Measurements from ENCODE around the gene GALNT14.

DNA sequence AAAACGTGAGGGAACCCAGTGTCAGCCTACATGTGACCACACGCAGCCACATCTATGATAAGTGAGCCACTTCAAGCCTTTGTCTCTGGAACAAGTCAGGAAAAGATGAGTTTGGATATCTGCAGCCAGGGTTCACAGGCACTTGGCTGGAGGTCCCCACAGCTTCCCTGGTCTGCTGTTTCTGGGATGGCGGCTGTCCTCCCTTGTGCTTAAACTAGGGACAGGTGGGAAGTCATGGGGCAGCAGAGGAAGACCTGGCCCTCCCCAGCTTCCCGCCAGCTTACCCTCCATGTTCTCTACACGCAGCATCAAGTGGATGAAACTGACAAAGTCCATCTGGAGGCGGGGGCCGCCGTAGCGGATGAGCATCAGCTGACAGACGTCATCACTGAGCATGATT lies 38.5 kb upstream of the GALNT14 start:
- TF ChIP-seq, protein P1, sequence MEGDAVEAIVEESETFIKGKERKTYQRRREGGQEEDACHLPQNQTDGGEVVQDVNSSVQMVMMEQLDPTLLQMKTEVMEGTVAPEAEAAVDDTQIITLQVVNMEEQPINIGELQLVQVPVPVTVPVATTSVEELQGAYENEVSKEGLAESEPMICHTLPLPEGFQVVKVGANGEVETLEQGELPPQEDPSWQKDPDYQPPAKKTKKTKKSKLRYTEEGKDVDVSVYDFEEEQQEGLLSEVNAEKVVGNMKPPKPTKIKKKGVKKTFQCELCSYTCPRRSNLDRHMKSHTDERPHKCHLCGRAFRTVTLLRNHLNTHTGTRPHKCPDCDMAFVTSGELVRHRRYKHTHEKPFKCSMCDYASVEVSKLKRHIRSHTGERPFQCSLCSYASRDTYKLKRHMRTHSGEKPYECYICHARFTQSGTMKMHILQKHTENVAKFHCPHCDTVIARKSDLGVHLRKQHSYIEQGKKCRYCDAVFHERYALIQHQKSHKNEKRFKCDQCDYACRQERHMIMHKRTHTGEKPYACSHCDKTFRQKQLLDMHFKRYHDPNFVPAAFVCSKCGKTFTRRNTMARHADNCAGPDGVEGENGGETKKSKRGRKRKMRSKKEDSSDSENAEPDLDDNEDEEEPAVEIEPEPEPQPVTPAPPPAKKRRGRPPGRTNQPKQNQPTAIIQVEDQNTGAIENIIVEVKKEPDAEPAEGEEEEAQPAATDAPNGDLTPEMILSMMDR (conservative IDR thresholded peaks at IDR 0.05 in 1 of 2, IDR thresholded peaks at IDR 0.05 in 1 of 2; ENCODE audit: low read depth in 1 of 2, low read length in 2 of 2), result no peak
- no peak for TF ChIP-seq EZH2 (IDR thresholded peaks at IDR 0.05; ENCODE audit: low read length, missing control alignments)

Measured in fibroblast of lung (primary cell).